ENCODE data around the gene BAZ1A.

The BAZ1A gene

GRCh38 chr14:34867199-34867598, 8.0 kb downstream of the BAZ1A start:
- no peak for TF ChIP-seq CTCF (conservative IDR thresholded peaks at IDR 0.05)

GRCh38 chr14:34865889-34866574, 9.1 kb downstream of the BAZ1A start:
- no peak overlapping the region for H3K27ac ChIP-seq
- no peak for TF ChIP-seq CTCF (conservative IDR thresholded peaks at IDR 0.05)

More at GRCh38 chr14:34867199-34867598, 8.0 kb downstream of the BAZ1A start:
- no peak overlapping the region for H3K27ac ChIP-seq

GRCh38 chr14:34863844-34864243, 11.3 kb downstream of the BAZ1A start:
- no peak for TF ChIP-seq CTCF (conservative IDR thresholded peaks at IDR 0.05)
- H3K27ac ChIP-seq: no peak overlapping the region

GRCh38 chr14:34858765-34859164, 16.4 kb downstream of the BAZ1A start:
- H3K27ac ChIP-seq: no peak overlapping the region
- TF ChIP-seq CTCF (conservative IDR thresholded peaks at IDR 0.05): no peak

- TF ChIP-seq CTCF (conservative IDR thresholded peaks at IDR 0.05): no peak
- no peak overlapping the region for H3K27ac ChIP-seq
Observed at GRCh38 chr14:34857689-34858449, 17.3 kb downstream of the BAZ1A start.

GRCh38 chr14:34853041-34853440, 22.1 kb downstream of the BAZ1A start:
- TF ChIP-seq CTCF (conservative IDR thresholded peaks at IDR 0.05): no peak

GRCh38 chr14:34851395-34851794, 23.8 kb downstream of the BAZ1A start:
- TF ChIP-seq CTCF (conservative IDR thresholded peaks at IDR 0.05): no peak
- no peak overlapping the region for H3K27ac ChIP-seq

More at GRCh38 chr14:34853041-34853440, 22.1 kb downstream of the BAZ1A start:
- no peak overlapping the region for H3K27ac ChIP-seq

Measured in VCaP (cell line).